GM12875 (cell line): Measurements from ENCODE around the gene MEX3D.

Experiments used
- H3K4me3 ChIP-seq: one replicate; pipeline ENCODE4 v1.5.1; 2011; ENCODE audit warnings: low read depth, low read length, control low read depth
- CTCF ChIP-seq: IDR thresholded peaks from 2 replicates; pipeline ENCODE4 v1.5.1; 2011; ENCODE audit warnings: low read depth, mild to moderate bottlenecking, control low read depth, inconsistent platforms, low read length, moderate library complexity, borderline replicate concordance; ENCODE audit not compliant: insufficient read depth

MEX3D gene

GRCh38 chr19:1505012-1505411 is 63.1 kb downstream of the MEX3D start:
- no peak overlapping the region for H3K4me3 ChIP-seq
- TF ChIP-seq CTCF, result no peak
